HepG2 (cell line): ENCODE data around the gene EPHA10. TPM values are rescaled to one million over a fixed set of nuclear protein-coding genes. Genes with fewer than 3 reads are reported as not detected.

ENCODE experiments used
- CEBPB ChIP-seq: IDR thresholded peaks from 2 replicates; pipeline ENCODE4 v1.6.1; 2011; ENCODE audit warnings: low read depth, low read length, improper control_type of control experiment, borderline replicate concordance
- CTCF ChIP-seq: sonication (generic); formaldehyde crosslinking; IDR thresholded peaks from 2 replicates; pipeline ENCODE4 v1.5.0; 2020; ENCODE audit warnings: mild to moderate bottlenecking, missing genetic modification reagents, moderate library complexity
- EZH2 ChIP-seq: conservative IDR thresholded peaks from 2 replicates; pipeline ENCODE4 v1.6.1; 2012; ENCODE audit warnings: mild to moderate bottlenecking, low read depth, low read length, moderate library complexity
- FOXP4 ChIP-seq: sonication (generic); formaldehyde crosslinking; IDR thresholded peaks from 2 replicates; pipeline ENCODE4 v1.4.0; 2020; ENCODE audit warnings: missing genetic modification reagents
- GATAD2A ChIP-seq: IDR thresholded peaks from 2 replicates; pipeline ENCODE4 v1.6.1; 2016
- JDP2 ChIP-seq: sonication (generic); formaldehyde crosslinking; IDR thresholded peaks from 2 replicates; pipeline ENCODE4 v1.8.1; 2022; ENCODE audit warnings: missing genetic modification reagents, borderline replicate concordance
- MAFF ChIP-seq: IDR thresholded peaks from 2 replicates; pipeline ENCODE4 v1.6.1; 2011; ENCODE audit warnings: low read depth, low read length, improper control_type of control experiment
- MAFG ChIP-seq: sonication (generic); formaldehyde crosslinking; IDR thresholded peaks from 2 replicates; pipeline ENCODE4 v1.5.1; 2020; ENCODE audit warnings: mild to moderate bottlenecking, missing genetic modification reagents
- MIER3 ChIP-seq: IDR thresholded peaks from 2 replicates; pipeline ENCODE4 v1.6.1; 2016; ENCODE audit warnings: missing compliant biosample characterization, borderline replicate concordance
- MLXIP ChIP-seq: sonication (generic); formaldehyde crosslinking; IDR thresholded peaks from 2 replicates; pipeline ENCODE4 v1.9.0; 2021; ENCODE audit warnings: missing genetic modification reagents, borderline replicate concordance
- MXD3 ChIP-seq: IDR thresholded peaks from 2 replicates; pipeline ENCODE4 v1.6.1; 2016; ENCODE audit warnings: mild to moderate bottlenecking, missing biosample characterization, missing genetic modification reagents
- NFE2L2 ChIP-seq: fragments of 150-350 bp; IDR thresholded peaks from 2 replicates; pipeline ENCODE4 v1.6.1; 2014; ENCODE audit warnings: low read length
- PAWR ChIP-seq: sonication (generic); formaldehyde crosslinking; IDR thresholded peaks from 2 replicates; pipeline ENCODE4 v1.4.0; 2020; ENCODE audit warnings: missing genetic modification reagents, mild to moderate bottlenecking, borderline replicate concordance
- RFXANK ChIP-seq: IDR thresholded peaks from 2 replicates; pipeline ENCODE4 v1.6.1; 2016
- SETDB1 ChIP-seq: sonication (generic); formaldehyde crosslinking; IDR thresholded peaks from 2 replicates; pipeline ENCODE4 v1.5.1; 2020; ENCODE audit warnings: missing genetic modification reagents, mild to moderate bottlenecking, borderline replicate concordance
- TEF ChIP-seq: sonication (generic); formaldehyde crosslinking; IDR thresholded peaks from 2 replicates; pipeline ENCODE4 v1.5.0; 2020; ENCODE audit warnings: missing genetic modification reagents
- ZNF503 ChIP-seq: sonication (generic); formaldehyde crosslinking; IDR thresholded peaks from 2 replicates; pipeline ENCODE4 v1.4.0; 2020; ENCODE audit warnings: missing genetic modification reagents
- ZSCAN29 ChIP-seq: sonication (generic); formaldehyde crosslinking; conservative IDR thresholded peaks from 2 replicates; pipeline ENCODE4 v1.4.0; 2020; ENCODE audit warnings: mild to moderate bottlenecking, missing genetic modification reagents
- ZSCAN9 ChIP-seq: IDR thresholded peaks from 2 replicates; pipeline ENCODE4 v1.6.1; 2016; ENCODE audit warnings: borderline replicate concordance
- polyA plus RNA-seq, 8 experiments: library from polyadenylated mRNA; depleted of rRNA in 3 of 8; stranded (reverse) in 7 of 8; unstranded in 1 of 8; fragments of >200 nt; fragmentation: Illumina TruSeq in 4 of 8; extraction: Trizol in 4 of 8; gene quantifications; 2 replicates each; pipeline versions ENCODE4 v1.2.1 to v1.2.3, GENCODE V29; 2011 to 2016; ENCODE audit warnings: low read depth in 4 of 8, missing spikeins in 1 of 8, mixed read lengths in 1 of 8; ENCODE audit not compliant: insufficient read depth in 1 of 8
- total RNA-seq, 5 experiments: library from RNA; depleted of rRNA; stranded (reverse); fragments of >200 nt; fragmentation: Illumina TruSeq; extraction: Trizol; gene quantifications; 2 replicates each; pipeline ENCODE4 v1.2.3, GENCODE V29; 2016; ENCODE audit warnings: low read depth in 1 of 5

Gene EPHA10
- total and polyA plus RNA-seq, 2 of the 13 experiments (the other 11 are each of a cell fraction or from before 2014, with no cell fraction given): 0.11 to 0.58 TPM

GRCh38 chr1:37811027-37811655 lies 46.2 kb upstream of the EPHA10 start (continued):
- TF ChIP-seq MLXIP (CRISPR knock-in tag) (no peak), FOXP4 (CRISPR knock-in tag) (no peak), TEF (CRISPR knock-in tag) (no peak), RFXANK (CRISPR knock-in tag) (no peak), SETDB1 (CRISPR knock-in tag) (no peak), NFE2L2 (peak; percentile 28; the same call in 1 of the 2 replicates), CEBPB (0 out of 2 replicates have a peak, but pooled peaks have one; percentile 1), ZNF503 (CRISPR knock-in tag) (no peak), MAFF (peak; percentile 84), CTCF (CRISPR knock-in tag) (peak; percentile 65), MXD3 (CRISPR knock-in tag) (no peak), GATAD2A (CRISPR knock-in tag) (peak; percentile 34; the same call in 1 of the 2 replicates), ZSCAN9 (CRISPR knock-in tag) (no peak), PAWR (CRISPR knock-in tag) (no peak), ZSCAN29 (CRISPR knock-in tag) (no peak), MAFG (no peak), MIER3 (CRISPR knock-in tag) (no peak), EZH2 (no peak), JDP2 (CRISPR knock-in tag) (no peak)
